H1 (cell line): ENCODE measurements around the gene LAD1. TPM values are rescaled to one million over a fixed set of nuclear protein-coding genes. Genes with fewer than 3 reads are reported as not detected.

Experiments
- ASH2L ChIP-seq: fragments of 200-600, 300-600 bp; sonication (generic); IDR thresholded peaks from one replicate; pipeline ENCODE4 v1.7.1; 2017; ENCODE audit warnings: low read length
- BCL11A ChIP-seq, 2 experiments: IDR thresholded peaks; one replicate each; pipeline ENCODE4 v1.6.1; 2011; ENCODE audit warnings: low read depth in 2 of 2, low read length in 2 of 2, mild to moderate bottlenecking in 2 of 2
- CHD7 ChIP-seq: fragments of 300-600 bp; sonication (generic); IDR thresholded peaks from 2 replicates; pipeline ENCODE4 v1.7.1; 2012; ENCODE audit warnings: low read length, moderate library complexity, mild to moderate bottlenecking, inconsistent platforms; ENCODE audit not compliant: insufficient replicate concordance
- CTBP2 ChIP-seq: IDR thresholded peaks from 2 replicates; pipeline ENCODE4 v1.7.0; 2011; ENCODE audit warnings: borderline replicate concordance, mild to moderate bottlenecking, moderate library complexity, mixed read lengths, low read length; ENCODE audit not compliant: insufficient read depth, insufficient read length
- EZH2 ChIP-seq: fragments of 200-600 bp; sonication (generic); IDR thresholded peaks from 2 replicates; pipeline ENCODE4 v1.7.1; 2012; ENCODE audit warnings: low read depth, mild to moderate bottlenecking, moderate library complexity, low read length, inconsistent platforms; ENCODE audit not compliant: severe bottlenecking
- GTF2F1 ChIP-seq: IDR thresholded peaks from 2 replicates; pipeline ENCODE4 v1.6.1; 2012; ENCODE audit warnings: low read depth, low read length, improper control_type of control experiment, borderline replicate concordance
- JUN ChIP-seq: IDR thresholded peaks from 2 replicates; pipeline ENCODE4 v1.6.1; 2011; ENCODE audit warnings: low read depth, mild to moderate bottlenecking, improper control_type of control experiment, low read length
- JUND ChIP-seq: IDR thresholded peaks from 2 replicates; pipeline ENCODE4 v1.6.1; 2011; ENCODE audit warnings: mild to moderate bottlenecking, improper control_type of control experiment, low read length
- POU5F1 ChIP-seq: IDR thresholded peaks from 2 replicates; pipeline ENCODE4 v1.6.1; 2011; ENCODE audit warnings: low read depth, mild to moderate bottlenecking, low read length, moderate library complexity
- RXRA ChIP-seq: IDR thresholded peaks from 2 replicates; pipeline ENCODE4 v1.6.1; 2011; ENCODE audit warnings: low read depth, mild to moderate bottlenecking, low read length, moderate library complexity; ENCODE audit not compliant: insufficient read depth
- SAP30 ChIP-seq: fragments of 300-600 bp; sonication (generic); IDR thresholded peaks from 2 replicates; pipeline ENCODE4 v1.7.1; 2012; ENCODE audit warnings: low read length, moderate library complexity, mild to moderate bottlenecking, inconsistent platforms; ENCODE audit not compliant: insufficient read depth, insufficient replicate concordance
- ZNF274 ChIP-seq: IDR thresholded peaks from 2 replicates; pipeline ENCODE4 v1.7.0; 2012; ENCODE audit warnings: low read length, borderline replicate concordance; ENCODE audit errors: extremely low read depth
- polyA plus RNA-seq, 7 experiments: library from polyadenylated mRNA; depleted of rRNA in 3 of 7; stranded (reverse) in 5 of 7; unstranded in 2 of 7; fragments of >200 nt in 5 of 7; fragments of 200-250 nt in 2 of 7; gene quantifications; 1 replicate in 5 of 7; 2 replicates in 1 of 7; 4 replicates in 1 of 7; pipeline versions ENCODE4 v1.2.1 to v1.2.3, GENCODE V29; 2011 to 2013; ENCODE audit warnings: missing spikeins in 2 of 7, mixed read lengths in 2 of 7
- total RNA-seq: library from RNA; stranded (reverse); fragmentation: NEBNext Ultra II Directional; extraction: Animal tissue kit (Norgen Biotek cat#: 25700); gene quantifications from 2 replicates; pipeline ENCODE4 v1.2.1, GENCODE V29; 2021

Gene LAD1
- total and polyA plus RNA-seq, 2 of the 8 experiments (the other 6 are each of a cell fraction or from before 2014, with no cell fraction given) = 9.3 to 32.8 TPM

DNA sequence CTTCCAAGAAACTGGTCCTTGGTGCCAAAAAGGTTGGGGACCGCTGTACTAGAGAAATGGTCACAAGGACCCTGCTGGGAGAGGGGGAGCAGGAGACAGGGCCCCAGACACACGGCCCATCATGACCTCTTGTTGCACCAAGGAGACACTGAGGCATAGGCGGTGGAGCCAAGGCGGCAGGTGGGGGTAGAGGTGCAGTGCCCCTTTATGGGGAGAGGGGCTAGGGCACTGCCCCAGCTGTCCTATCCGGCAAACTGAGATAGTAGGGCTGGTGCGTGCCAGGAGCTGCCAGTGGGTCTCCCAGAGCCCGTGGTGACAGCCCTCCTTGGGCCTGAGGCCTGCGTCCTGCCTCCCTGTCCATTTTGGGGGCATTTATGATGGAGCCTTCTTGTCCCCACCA, 41.9 kb downstream of the LAD1 start (continued):
- no peak for TF ChIP-seq CHD7
- TF ChIP-seq EZH2 = no peak
- no peak for TF ChIP-seq SAP30
- no peak for TF ChIP-seq POU5F1
- no peak for TF ChIP-seq BCL11A (IDR thresholded peaks at IDR 0.05; ENCODE audit: low read depth in 2 of 2, low read length in 2 of 2)
- no peak for TF ChIP-seq ASH2L
- TF ChIP-seq GTF2F1 = no peak
- TF ChIP-seq RXRA = no peak
- TF ChIP-seq JUND = no peak
- no peak for TF ChIP-seq CTBP2
- no peak for TF ChIP-seq JUN
- TF ChIP-seq ZNF274 = no peak
